A673 (cell line): ENCODE results near the gene MLST8.

ENCODE experiments used
- EZH2 ChIP-seq: fragments of 200-600 bp; sonication (generic); IDR thresholded peaks from 2 replicates; pipeline ENCODE4 v1.6.1; 2017; ENCODE audit warnings: borderline replicate concordance, low read depth, mild to moderate bottlenecking, mixed read lengths, antibody characterized with exemption, low read length; ENCODE audit not compliant: poor library complexity, severe bottlenecking
- TF ChIP-seq, protein P1 (sequence below): fragments of 300-800, 200-600 bp; sonication (generic); conservative IDR thresholded peaks from 2 replicates; pipeline ENCODE4 v1.5.1; 2017; ENCODE audit warnings: low read depth, mild to moderate bottlenecking, antibody characterized with exemption, low read length, moderate library complexity, mixed read lengths

DNA sequence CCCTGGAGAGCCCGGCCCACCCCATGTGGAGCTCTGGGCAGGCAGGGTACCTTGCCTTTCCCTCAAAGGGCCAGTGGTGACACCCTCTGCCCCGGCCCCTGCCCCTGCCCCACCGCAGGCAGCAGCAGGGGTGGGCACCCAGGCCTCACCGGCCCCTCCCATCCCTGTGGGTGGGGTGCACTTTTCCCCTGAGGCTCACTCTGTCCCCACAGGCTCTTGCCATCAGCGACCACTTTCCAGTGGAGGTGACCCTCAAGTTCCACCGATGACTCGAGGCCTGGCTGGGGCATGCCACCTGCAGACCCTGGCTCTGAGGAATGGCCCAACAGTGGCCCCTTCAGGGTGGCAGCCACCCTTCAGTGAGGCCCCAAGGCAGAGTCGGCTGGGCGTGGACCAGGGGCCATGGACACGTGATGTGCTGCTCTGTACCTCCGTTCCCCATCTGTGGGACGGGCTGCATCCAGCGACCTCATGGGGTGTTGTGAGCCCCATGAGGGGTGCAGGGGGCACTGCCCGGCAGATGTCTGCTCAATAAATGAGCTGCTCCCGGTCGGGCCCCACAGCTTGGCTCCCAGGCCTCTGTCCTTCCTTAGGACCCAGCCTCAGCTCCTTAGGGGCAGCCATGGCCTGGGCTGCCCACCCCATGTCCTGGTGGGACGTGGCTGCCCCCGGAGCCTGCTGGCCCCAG, 33.0 kb downstream of the MLST8 start:
- TF ChIP-seq, protein P1, sequence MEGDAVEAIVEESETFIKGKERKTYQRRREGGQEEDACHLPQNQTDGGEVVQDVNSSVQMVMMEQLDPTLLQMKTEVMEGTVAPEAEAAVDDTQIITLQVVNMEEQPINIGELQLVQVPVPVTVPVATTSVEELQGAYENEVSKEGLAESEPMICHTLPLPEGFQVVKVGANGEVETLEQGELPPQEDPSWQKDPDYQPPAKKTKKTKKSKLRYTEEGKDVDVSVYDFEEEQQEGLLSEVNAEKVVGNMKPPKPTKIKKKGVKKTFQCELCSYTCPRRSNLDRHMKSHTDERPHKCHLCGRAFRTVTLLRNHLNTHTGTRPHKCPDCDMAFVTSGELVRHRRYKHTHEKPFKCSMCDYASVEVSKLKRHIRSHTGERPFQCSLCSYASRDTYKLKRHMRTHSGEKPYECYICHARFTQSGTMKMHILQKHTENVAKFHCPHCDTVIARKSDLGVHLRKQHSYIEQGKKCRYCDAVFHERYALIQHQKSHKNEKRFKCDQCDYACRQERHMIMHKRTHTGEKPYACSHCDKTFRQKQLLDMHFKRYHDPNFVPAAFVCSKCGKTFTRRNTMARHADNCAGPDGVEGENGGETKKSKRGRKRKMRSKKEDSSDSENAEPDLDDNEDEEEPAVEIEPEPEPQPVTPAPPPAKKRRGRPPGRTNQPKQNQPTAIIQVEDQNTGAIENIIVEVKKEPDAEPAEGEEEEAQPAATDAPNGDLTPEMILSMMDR = no peak
- TF ChIP-seq EZH2 = no peak
